NCI-H748 (cell line): Measurements from ENCODE around the gene AGMO.
A peak's percentile ranks its signal among the peaks of the same experiment; 100 is the strongest.

ENCODE experiments used
- DNase-seq: peaks from one replicate; lab custom pipeline; 2025; ENCODE audit not compliant: unreplicated experiment; lab: John Stamatoyannopoulos, UW

Gene AGMO

GRCh38 chr7:15248514-15248913, 313.3 kb downstream of the AGMO start:
- no peak for DNase-seq

GRCh38 chr7:15245831-15246230, 316.0 kb downstream of the AGMO start:
- DNase-seq, result peak; percentile 38

- no peak for DNase-seq
Measured at GRCh38 chr7:15239801-15240200, 322.0 kb downstream of the AGMO start.

- no peak for DNase-seq
Measured at GRCh38 chr7:15236952-15237351, 324.9 kb downstream of the AGMO start.

DNA sequence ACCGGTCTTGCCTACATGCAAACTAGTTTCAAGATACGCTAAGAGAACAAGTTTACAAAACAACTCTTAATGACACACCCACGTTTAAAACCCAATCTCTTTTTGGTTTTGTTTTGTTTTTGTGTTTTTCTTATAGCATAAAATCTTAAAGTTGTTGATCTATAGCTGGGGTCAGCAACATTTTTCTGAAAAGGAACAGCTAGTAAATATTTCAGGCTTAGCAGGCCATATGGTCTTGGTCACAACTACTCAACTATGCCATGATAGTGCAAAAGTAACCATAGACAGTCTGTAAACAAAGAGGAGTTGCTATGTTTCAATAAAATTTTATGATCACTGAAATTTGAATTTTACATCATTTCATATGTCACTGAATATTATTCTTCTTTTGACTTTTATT, 327.4 kb downstream of the AGMO start:
- no peak for DNase-seq

- peak; percentile 12 for DNase-seq
Measured at GRCh38 chr7:15228831-15229230, 333.0 kb downstream of the AGMO start.

GRCh38 chr7:15225981-15226380, 335.8 kb downstream of the AGMO start:
- no peak for DNase-seq

GRCh38 chr7:15219758-15220157, 342.1 kb downstream of the AGMO start:
- no peak for DNase-seq

DNA sequence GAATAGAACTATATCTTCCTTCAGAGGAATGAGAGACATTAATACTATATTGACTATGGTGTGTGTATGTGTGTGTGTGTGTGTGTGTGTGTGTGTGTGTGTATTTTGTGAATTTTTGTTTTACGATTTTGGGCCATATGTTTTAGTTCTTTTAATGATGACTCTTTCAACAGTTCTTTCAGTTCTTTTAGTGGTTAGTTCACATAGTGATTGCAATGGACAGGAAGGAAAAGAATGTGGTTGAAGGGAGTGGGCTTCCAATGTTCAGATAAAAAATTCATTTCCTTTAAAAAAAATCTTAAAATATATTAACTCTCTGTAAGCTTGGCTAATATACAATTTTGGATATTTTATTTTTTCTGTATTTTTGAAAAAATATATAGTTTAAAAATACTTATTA, 343.6 kb downstream of the AGMO start:
- DNase-seq, result no peak

DNA sequence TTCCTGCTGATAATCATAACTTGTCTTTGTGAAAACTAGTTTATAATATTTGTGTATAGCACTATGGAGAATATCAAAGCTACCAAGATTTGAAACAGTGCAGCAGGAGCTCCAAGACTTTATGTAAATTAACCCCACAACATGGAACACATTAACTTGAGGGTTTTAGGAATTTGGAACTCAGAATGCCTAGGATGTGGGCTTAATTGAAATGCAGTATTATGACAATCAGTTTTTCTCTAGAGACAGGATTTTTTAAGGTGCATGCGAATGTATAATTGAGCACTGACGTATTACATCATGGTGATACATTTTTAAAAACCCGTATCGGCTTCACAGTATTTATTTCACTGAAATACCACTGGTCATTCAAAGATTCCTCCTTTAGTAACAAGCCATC, 346.2 kb downstream of the AGMO start:
- no peak for DNase-seq

DNA sequence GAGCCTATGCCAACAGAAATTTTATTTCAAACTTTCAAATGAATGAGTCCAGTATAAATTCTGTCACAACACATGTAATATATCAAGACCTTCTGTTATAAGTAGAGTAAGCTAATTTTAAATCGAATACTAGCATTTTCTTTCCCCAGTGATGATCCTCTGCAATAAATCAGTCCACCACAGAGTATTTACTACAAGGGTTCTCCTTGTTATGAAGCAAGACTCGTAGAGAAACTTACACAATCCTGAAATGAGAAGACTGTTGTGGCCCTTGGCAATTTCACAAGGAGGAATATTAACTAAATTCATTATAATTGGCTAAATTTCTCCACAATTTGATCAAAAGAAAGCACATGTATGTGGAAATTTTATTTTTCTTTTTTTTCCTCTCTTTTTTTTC, 346.8 kb downstream of the AGMO start:
- no peak for DNase-seq

- DNase-seq, result no peak
Measured at GRCh38 chr7:15213093-15213492, 348.7 kb downstream of the AGMO start.

- peak; percentile 35 for DNase-seq
Measured at GRCh38 chr7:15209429-15209828, 352.4 kb downstream of the AGMO start.

GRCh38 chr7:15204421-15204820, 357.4 kb downstream of the AGMO start:
- DNase-seq, result no peak

GRCh38 chr7:15199482-15199881, 362.3 kb downstream of the AGMO start:
- DNase-seq, result peak; percentile 27

DNA sequence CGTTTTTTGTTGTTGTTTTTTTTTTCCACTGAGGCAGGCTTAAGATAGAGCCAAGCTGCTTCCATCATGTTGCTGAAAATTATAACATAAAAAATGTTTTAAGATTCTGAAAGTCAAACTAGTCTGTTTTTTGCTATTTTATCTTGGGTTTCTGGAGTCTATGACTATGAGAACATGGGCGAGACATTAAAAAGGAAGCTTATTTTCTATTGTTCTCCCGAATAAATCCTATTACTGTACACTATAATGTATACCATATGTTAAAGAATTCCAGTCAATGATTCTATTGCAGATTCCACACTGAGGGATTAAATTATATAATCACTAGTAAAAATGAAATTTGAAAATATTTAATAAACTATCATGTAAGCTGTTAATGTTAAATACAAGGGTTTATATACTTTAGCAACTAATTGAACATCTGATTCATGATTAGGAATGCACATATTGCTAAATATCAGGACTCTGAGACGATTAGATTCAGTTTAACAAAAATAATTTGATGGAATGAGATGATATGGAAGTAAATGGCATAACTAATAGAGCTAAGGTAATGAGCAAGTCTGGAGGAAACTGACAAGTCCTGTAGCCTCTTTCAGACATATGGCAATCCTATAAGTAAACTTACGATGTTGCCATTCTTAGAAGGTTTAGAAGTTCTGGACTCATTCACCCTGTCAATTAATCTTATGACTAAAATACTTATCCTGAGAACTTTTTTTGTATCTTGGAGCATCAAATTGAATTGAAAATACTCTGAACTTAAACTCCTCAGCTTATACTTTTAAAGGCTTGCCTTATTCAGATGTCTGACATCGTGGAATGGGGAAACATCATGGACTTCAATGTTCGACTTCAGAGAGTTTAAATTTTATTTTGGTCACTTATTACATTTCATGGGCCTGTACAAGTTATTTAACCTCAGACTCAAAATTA, 364.5 kb downstream of the AGMO start:
- DNase-seq, result no peak

GRCh38 chr7:15178065-15178464, 383.8 kb downstream of the AGMO start:
- no peak for DNase-seq

DNA sequence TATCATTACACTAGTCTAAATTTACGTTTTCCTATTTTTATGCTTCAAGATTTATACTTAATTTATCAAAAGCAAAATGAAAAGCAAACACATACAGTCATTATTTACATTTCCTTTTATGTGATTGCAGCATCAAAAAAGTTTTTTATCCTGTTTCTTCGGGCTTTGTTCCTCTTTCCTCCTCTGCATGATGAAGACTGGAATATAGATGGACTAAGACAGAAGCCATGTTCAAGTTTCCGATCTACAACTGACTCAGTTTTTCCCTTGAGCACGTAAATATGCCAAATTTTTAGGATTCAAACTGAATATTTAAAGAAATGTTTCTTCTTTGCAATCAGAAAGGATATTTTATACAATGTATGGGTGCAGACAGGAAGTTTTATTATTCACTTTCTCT, 385.7 kb downstream of the AGMO start:
- no peak for DNase-seq

DNA sequence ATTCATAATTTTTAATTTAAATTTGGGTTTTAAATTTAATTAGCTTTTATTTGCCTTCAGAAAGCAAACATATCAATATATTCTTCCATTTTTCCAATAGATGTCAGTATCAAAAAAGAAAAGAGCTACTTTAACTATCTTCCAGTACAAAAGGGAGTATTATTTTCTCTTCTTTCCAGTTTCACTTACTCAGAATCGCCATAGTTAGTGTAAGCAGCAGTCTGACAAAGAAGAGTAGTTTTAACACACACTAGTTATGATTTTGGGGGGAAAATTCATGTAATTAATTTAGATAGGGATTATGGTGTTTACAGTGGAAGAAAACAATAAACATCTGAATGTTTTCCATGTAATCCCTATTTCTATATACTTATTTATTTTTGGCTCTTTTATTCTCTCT, 386.7 kb downstream of the AGMO start:
- DNase-seq, result no peak

DNA sequence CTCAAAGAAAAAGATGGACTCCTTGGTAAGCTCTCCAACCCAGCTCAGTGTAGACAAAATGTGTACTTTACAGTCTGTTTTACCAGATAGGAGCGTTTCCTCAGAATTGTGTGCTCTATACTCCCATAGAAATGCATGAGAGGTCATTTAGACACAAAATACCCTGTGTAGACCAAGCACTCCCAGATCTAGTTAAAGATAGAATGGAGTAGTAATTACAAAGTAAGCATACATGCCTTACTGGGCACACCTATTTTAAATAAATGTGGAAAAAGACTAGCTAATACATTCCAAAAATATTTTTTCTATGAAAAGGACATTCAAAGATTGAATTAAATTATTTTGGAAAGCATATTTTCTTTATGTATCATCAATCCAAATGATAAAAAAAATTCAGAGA, 387.3 kb downstream of the AGMO start:
- peak; percentile 48 for DNase-seq

DNA sequence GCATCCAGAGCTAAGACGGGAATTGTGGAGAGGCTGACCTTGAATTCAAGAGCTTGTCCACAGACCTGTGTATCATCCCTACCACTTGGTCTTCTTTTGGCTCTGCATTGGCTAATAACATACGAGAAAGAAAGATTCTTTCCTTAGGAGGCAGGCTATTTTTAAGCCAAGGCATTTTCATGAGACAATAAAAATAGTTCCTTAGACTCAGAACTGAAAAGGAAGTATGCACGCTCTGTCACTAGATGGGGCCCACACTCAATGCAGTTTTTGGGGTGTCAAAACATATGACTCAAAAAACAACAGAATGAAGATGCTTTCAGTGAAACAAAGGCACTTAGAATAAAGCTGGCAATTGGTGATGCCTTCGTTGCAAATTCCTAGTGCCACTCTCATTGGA, 393.3 kb downstream of the AGMO start:
- peak; percentile 34 for DNase-seq

GRCh38 chr7:15167912-15168311, 393.9 kb downstream of the AGMO start:
- peak; percentile 90 for DNase-seq

DNA sequence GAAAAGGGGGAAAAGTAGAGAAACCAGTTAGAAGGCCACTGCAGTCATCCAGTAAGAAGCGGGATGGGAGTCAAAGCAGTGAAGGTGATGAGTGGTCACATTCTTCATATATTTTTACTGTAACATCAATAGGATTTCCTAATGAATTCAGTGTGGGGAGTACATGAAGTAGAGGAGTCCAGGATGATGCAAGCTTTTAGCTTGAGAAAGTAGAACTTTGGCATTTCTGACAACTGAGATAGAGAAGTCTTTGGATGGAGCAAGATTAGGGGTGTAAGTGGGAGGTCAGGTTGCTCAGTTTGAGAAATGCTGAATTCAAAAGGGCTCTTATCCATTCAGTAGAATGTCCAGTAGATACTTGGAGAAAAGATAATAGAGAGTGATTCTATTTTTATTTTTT, 395.2 kb downstream of the AGMO start:
- no peak for DNase-seq
